HAP-1 (cell line): ENCODE results near the gene SLFNL1.
A peak's percentile ranks its signal among the peaks of the same experiment; 100 is the strongest.

ENCODE experiments used
- DNase-seq, 2 experiments: peaks; one replicate each; pipeline ENCODE4 v3.0.0-alpha.2; 2016 to 2020; ENCODE audit warnings: low spot score in 2 of 2
- H3K27me3 ChIP-seq: fragments of 250-450 bp; sonication (Bioruptor Pico); 2 replicates; pipeline ENCODE4 v1.5.1; 2020; ENCODE audit warnings: low read depth, mild to moderate bottlenecking, moderate library complexity
- H3K36me3 ChIP-seq: fragments of 250-450 bp; sonication (Bioruptor Pico); replicated peaks from 2 replicates; pipeline ENCODE4 v1.5.1; 2020; ENCODE audit warnings: mild to moderate bottlenecking
- H3K4me1 ChIP-seq: fragments of 250-450 bp; sonication (Bioruptor Pico); 2 replicates; pipeline ENCODE4 v1.5.1; 2020; ENCODE audit warnings: mild to moderate bottlenecking
- H3K4me3 ChIP-seq: fragments of 250-450 bp; sonication (Bioruptor Pico); 2 replicates; pipeline ENCODE4 v1.5.1; 2020; ENCODE audit warnings: mild to moderate bottlenecking, moderate library complexity
- H3K9me3 ChIP-seq: fragments of 250-450 bp; sonication (Bioruptor Pico); 2 replicates; pipeline ENCODE4 v1.5.1; 2020; ENCODE audit warnings: mild to moderate bottlenecking, moderate library complexity
- in situ Hi-C: fragments of 300-500 bp; cut with MboI; formaldehyde crosslinking; loops from 3 replicates; pipeline ENCODE4 v1.14.3; 2020; ENCODE audit warnings: low sequenced_read_pairs, inconsistent platforms, mixed read lengths

Gene SLFNL1

DNA sequence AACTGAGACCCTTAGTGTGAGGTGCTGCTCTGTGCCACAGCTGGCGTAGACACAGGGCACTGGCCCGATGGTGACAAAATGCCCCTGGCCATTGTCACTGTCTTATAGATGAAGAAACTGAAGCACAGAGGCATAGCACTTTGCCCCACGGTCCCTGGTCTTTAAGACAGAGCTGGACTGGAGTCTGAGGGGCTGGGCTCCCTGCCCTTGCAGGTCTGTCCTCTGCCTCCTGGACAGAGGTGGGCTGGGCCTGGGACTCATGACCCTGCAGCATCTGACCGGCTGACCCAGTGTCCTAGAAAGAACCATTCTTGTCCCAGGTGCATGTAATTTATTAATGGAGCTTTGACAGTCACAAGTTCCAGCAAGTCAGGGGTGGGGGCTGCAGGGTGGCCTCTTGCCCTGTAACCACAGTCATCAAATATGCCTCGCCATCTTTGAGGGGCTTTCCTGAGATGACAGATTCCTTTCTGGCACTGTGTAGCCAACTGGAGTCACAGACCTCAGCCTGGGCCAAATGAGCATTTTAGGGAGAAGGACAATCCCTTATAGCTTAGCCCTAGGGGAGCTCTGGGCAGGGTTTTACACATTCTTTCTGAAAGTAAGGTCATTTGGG lies 6.1 kb downstream of the SLFNL1 start:
- in situ Hi-C loops: no loop called here
- Histone ChIP-seq H3K27me3 (no peaks in the 10 kb centered on the region), H3K4me3 (no peak overlapping the region), H3K36me3 (peaks cover 74% of the 10 kb centered on the region), H3K4me1 (no peaks in the 10 kb centered on the region), H3K9me3 (no peaks in the 10 kb centered on the region)
- DNase-seq: no peak

DNA sequence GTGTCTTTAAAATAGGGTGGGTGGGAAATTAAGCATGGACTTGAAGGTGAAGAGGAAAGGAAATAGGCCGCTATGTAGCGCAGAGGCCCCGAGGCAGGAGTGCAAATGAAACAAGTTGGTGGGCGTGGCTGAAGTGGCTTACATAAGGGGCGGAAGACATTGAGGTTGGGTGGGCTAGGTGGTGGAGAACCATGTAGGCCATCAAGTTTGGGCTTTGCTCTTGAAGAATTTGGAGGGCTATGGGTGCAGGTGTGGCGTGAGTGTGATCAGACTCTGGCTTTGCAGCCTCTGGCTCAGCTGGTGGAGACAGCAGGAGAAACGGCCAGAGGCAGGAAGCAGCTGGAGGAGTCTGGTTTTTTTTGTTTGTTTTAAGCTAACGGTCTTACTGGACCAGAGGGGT lies 6.7 kb downstream of the SLFNL1 start:
- Histone ChIP-seq H3K36me3 (peaks cover 79% of the 10 kb centered on the region), H3K4me1 (no peaks in the 10 kb centered on the region)

DNA sequence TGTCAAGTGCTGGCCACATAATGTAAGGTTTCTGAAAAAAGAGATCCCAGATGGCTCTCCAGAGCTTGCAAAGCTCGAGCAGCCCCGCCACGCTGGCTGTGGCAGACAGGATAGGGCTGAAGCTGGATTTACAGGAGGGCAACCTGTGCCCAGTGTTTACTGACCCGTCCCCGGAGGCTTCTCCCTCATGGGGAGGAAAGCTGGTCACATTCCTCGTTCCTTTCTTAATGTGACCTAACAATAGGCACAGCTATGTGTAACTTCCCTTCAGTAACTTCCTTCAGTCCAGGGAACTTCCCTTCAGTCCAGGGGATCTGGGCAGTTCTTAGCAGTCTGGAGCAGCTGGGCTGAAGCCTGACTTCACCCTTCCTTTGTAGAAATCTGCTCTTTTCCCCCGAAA lies 7.7 kb downstream of the SLFNL1 start:
- Histone ChIP-seq H3K27me3 (no peaks in the 10 kb centered on the region), H3K4me1 (no peaks in the 10 kb centered on the region), H3K9me3 (no peaks in the 10 kb centered on the region), H3K36me3 (peaks cover 88% of the 10 kb centered on the region), H3K4me3 (no peak overlapping the region)
- in situ Hi-C loops: no loop called here
- DNase-seq: no peak

More for the DNA sequence above, 6.7 kb downstream of the SLFNL1 start:
- no peaks in the 10 kb centered on the region for H3K27me3 ChIP-seq
- no peak for DNase-seq
- no peaks in the 10 kb centered on the region for H3K9me3 ChIP-seq
- in situ Hi-C loops: no loop called here
- H3K4me3 ChIP-seq: no peak overlapping the region

DNA sequence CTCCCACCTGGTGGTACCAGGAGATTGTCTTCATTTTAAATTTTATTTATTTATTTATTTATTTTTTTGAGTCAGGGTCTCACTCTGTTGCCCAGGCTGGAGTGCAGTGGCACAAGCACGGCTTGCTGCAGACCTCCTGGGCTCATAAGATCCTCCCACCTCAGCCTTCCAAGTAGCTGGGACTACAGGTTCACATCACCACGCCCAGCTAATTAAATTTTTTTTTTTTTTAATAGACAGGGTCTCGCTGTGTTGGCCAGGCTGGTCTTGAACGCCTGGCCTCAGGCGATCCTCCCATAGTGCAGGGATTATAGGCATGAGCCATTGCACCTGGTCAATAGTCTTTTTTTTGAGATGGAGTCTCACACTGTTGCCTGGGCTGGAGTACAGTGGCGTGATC lies 8.5 kb downstream of the SLFNL1 start:
- no peaks in the 10 kb centered on the region for H3K9me3 ChIP-seq
- no peak for DNase-seq
- in situ Hi-C loops: no loop called here
- no peak overlapping the region for H3K4me3 ChIP-seq
- H3K27me3 ChIP-seq: no peaks in the 10 kb centered on the region
- H3K4me1 ChIP-seq: no peaks in the 10 kb centered on the region
- H3K36me3 ChIP-seq: peaks cover 91% of the 10 kb centered on the region

DNA sequence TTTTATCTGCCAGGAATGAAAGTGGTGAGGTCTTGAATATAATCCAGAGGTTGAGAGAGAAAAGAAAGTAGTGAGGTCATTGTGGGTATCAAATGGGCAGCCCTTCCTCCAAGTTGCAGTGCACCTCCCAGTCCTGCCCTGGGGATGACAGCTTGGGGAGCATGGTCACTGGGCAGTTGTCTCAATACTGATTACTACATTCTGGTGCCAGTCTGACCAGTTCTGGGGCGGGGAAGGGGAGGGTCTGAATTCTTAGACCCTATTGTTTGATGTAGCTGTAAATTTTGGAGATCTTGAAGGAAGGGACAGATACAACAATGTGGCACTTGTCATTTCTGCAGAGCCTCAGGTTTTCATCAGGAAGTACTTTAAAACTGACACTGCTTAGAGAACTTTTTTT lies 11.2 kb downstream of the SLFNL1 start:
- Histone ChIP-seq H3K36me3 (peaks cover 94% of the 10 kb centered on the region), H3K9me3 (no peaks in the 10 kb centered on the region), H3K27me3 (no peaks in the 10 kb centered on the region), H3K4me1 (no peaks in the 10 kb centered on the region), H3K4me3 (no peak overlapping the region)
- no peak for DNase-seq
- in situ Hi-C loops: no loop called here

DNA sequence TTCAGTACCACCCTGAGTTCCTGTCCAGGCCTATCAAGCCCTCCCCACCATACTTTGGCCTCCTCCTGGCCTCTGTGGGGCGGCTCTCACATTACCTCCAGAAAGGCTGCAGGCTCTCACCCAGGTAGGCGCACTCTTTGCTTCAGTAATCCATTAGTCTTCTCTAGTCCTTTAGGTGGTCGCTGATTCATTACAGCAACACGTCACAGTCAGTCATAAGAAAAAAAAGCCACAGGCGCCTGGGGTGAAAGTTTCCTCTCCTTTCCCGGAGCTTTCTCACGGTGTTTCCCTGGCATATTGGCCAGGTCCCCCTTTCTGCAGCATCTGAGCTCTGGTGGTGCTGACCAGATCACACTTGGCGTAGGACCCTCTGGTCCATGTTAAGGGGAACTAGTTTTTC lies 12.1 kb downstream of the SLFNL1 start:
- Histone ChIP-seq H3K36me3 (peaks cover 100% of the 10 kb centered on the region), H3K4me1 (no peaks in the 10 kb centered on the region), H3K9me3 (no peaks in the 10 kb centered on the region), H3K27me3 (no peaks in the 10 kb centered on the region), H3K4me3 (no peak overlapping the region)
- no peak for DNase-seq
- in situ Hi-C loops: no loop called here

DNA sequence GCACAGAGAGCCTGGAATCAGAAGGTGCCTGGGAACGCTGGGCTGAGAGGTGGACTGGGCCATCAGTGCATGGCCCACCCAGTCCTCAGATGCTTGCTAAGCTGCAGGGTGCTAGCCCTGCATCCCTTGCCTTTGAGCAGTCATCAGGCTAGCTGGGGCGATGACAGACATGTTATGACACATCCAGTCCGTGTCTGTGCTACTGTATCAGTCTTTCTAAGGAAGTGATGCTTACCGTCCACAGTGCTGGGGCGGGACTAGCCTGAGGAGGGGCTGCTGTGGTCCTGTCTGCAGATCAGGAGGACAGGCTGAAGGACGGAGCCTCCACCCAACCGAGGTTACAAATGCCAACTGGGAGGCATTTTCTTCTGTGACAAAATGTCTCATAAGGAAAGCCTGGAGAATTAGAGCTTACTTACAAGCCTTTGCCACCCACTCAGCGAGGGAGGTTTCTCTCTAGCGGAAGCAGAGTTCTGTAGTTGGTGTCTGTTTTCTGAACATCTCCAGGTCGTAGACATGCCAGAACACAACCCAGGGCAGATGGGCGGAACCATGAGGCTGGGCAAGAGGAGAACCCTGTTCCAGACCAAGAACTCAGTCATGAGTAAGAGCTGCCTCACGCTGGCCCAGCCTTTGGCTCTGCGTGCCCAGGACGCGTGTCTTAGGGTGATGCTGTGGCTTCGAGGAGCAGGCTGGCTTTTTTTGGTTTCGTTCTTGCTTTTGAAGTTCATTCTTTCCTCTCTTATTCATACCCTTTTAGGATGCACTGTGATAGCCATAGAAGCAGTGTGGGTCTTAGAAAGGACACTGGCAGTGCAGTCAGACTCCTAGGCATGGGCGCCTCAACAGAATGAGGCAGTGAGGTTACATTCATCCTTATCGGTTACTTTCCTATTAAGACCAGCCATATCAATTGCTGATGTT lies 14.3 kb downstream of the SLFNL1 start:
- DNase-seq: no peak
- Histone ChIP-seq H3K4me3 (no peak overlapping the region), H3K4me1 (no peaks in the 10 kb centered on the region; the same call in 1 of the 2 replicates), H3K36me3 (peaks cover 100% of the 10 kb centered on the region), H3K27me3 (no peaks in the 10 kb centered on the region), H3K9me3 (no peaks in the 10 kb centered on the region)
- in situ Hi-C loops: no loop called here

DNA sequence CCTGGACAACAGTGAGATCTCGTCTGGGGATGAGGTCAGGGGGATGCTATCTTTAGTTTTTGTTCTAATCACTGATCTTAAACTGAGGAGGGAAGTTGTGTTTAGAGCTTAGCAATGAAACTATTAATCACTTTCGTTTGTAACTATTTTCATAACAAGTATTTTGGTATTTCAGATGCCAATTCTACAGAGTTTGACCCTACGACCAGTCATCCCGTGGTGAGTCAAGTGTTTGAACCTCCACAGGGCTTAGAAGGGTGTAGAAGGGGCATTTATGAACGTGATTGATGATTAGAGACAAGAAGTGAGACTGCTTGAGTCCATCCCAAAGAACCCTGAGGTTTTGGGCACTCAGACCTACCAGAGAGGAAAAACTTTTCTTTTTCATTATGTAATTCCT lies 15.6 kb downstream of the SLFNL1 start:
- no peaks in the 10 kb centered on the region; the same call in 1 of the 2 replicates for H3K4me1 ChIP-seq
- peaks cover 100% of the 10 kb centered on the region for H3K36me3 ChIP-seq
- in situ Hi-C loops: no loop called here
- H3K4me3 ChIP-seq: no peak overlapping the region
- no peak for DNase-seq
- H3K27me3 ChIP-seq: no peaks in the 10 kb centered on the region
- H3K9me3 ChIP-seq: no peaks in the 10 kb centered on the region

DNA sequence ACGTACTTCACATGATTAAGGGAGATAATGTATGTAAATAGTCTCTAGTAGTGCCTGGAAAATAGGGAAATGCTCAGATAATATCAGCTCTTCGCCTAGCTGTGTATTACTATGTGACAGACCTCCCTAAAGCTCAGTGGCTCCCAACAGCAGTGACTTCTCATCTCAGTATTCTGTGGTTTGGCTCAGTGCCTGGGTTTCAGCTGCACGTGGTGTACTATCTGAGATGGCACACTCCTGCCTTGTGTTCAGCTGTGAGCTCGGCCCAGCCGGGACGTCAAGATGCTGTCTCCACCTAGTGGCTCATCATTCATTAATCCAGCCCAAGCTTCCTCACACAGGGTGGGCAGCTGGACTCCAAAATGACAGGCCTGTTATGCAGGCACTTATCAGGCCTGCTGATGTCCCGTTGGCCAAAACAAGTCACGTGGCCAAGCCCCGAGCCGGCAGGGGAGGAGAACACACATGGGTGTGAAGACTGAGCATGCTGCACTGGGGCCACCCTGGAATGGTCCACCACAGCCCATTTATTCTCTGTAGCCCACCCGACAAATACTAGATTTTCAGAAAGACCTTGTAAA lies 17.8 kb downstream of the SLFNL1 start:
- H3K36me3 ChIP-seq: peaks cover 97% of the 10 kb centered on the region
- no peaks in the 10 kb centered on the region; the same call in 1 of the 2 replicates for H3K4me1 ChIP-seq
- no peaks in the 10 kb centered on the region for H3K27me3 ChIP-seq
- no peaks in the 10 kb centered on the region for H3K9me3 ChIP-seq
- peak in 1 of 2 experiments; percentile 72 for DNase-seq
- in situ Hi-C loops: no loop called here
- no peak overlapping the region for H3K4me3 ChIP-seq

DNA sequence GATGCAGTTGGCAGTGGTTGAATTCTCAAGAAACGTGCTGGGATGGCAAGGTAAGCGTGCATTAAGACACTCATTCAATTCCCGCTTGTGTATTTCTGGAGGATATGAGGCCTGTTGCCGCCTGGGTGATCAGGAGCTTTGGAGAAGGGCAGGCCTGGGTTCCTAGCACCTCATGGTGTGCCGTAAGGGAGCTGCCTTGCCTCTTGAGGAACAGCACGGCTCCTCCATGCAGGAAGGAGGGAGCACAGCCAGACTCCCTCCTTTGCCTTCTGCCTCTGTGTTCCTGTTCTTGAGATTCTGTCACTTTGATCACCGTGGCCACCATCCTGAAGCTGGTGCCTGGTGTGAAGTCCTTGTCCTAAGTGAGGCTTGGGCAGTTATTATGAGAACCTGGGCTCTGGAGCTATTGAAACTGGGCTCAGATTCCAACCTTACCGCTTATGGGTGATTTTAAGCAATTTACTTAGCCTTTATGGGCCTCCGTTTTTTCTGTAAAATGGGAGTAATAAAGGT lies 18.3 kb downstream of the SLFNL1 start:
- H3K4me1 ChIP-seq: no peaks in the 10 kb centered on the region; the same call in 1 of the 2 replicates

DNA sequence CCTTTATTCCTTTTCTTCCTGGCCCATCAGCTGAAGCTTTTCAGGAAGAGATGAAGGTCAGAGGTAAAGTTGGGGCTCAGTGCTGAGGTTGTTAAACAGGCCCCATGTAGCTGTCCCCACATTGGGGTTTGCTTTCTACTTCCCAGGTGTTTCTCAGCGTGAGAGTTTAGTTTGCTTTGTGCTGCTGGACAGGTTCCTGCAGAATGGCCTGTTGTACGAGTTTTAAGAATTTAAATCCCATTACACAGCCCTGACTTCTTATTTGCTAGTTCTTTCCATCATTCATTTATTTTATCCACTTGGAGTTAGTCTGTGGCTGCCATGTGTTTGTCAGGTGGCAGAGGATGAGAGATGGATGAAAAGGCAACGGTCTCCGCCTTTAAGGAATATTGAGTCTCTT lies 22.9 kb downstream of the SLFNL1 start:
- Histone ChIP-seq H3K27me3 (no peaks in the 10 kb centered on the region), H3K4me3 (no peak overlapping the region), H3K36me3 (peaks cover 96% of the 10 kb centered on the region), H3K9me3 (no peaks in the 10 kb centered on the region), H3K4me1 (no peaks in the 10 kb centered on the region; the same call in 1 of the 2 replicates)
- no peak for DNase-seq
- in situ Hi-C loops: no loop called here

More for the DNA sequence above, 18.3 kb downstream of the SLFNL1 start:
- peaks cover 97% of the 10 kb centered on the region for H3K36me3 ChIP-seq
- H3K9me3 ChIP-seq: no peaks in the 10 kb centered on the region
- no peak overlapping the region for H3K4me3 ChIP-seq
- DNase-seq: no peak
- H3K27me3 ChIP-seq: no peaks in the 10 kb centered on the region
- in situ Hi-C loops: no loop called here

DNA sequence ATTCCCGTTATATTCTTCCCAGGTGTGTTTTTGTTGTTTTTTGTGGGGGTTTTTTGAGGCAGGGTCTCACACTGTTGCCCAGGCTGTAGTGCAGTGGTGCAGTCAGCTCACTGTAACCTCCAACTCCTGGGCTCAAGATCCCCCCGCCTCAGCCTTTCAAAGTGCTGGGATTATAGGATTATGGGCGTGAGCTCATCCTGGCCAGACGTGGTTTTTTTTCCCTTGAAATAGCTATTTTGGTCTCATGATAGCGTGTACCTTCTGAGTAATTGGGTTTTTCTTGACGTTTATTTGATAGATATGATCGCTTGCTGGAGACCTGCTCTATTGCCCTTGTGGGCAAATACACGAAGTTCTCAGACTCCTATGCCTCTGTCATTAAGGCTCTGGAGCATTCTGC lies 24.4 kb downstream of the SLFNL1 start:
- in situ Hi-C loops: no loop called here
- Histone ChIP-seq H3K27me3 (no peaks in the 10 kb centered on the region), H3K4me1 (no peaks in the 10 kb centered on the region), H3K36me3 (peaks cover 92% of the 10 kb centered on the region), H3K4me3 (no peak overlapping the region), H3K9me3 (no peaks in the 10 kb centered on the region)
- DNase-seq: no peak

DNA sequence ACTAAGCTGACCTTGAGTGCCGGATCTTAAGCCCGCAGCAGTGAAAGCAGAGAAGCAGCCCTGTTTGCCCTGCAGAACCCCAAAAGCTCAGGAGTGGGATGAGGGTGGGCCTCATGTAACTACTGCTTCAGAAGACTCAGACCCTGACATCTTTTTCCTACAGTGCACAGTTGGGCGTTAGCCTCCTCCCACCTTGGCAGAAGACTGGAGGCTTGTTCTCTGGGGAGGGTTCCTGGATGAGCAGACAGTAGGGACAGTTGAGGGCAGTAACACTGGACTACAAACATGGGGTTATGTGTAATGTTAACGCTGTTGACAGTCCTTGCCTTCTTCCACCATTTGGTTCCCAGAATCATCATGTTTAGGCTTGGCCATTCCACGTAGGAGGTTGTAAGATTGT lies 32.5 kb downstream of the SLFNL1 start:
- Histone ChIP-seq H3K4me1 (no peaks in the 10 kb centered on the region), H3K36me3 (peaks cover 94% of the 10 kb centered on the region), H3K4me3 (no peak overlapping the region), H3K27me3 (no peaks in the 10 kb centered on the region), H3K9me3 (no peaks in the 10 kb centered on the region)
- no peak for DNase-seq
- in situ Hi-C loops: no loop called here

DNA sequence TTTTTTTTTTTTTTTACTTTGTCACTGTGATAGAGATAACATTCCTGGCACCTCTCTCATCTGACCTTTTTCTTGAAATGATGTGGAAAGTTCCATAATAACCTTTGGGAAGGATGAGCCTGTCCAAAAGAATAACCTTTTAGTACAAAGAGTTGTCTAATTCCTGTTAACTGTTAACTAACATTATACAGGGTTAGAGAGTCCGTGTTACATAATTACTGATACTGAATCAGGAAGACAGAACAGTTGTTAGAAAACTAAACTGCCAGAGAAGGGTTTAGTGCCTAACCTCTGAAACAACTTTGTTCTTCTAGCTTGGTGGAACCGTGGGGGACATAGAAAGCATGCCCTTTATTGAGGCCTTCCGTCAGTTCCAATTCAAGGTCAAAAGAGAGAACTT lies 33.2 kb downstream of the SLFNL1 start:
- in situ Hi-C loops: no loop called here
- no peaks in the 10 kb centered on the region for H3K27me3 ChIP-seq

More for the DNA sequence above, 33.2 kb downstream of the SLFNL1 start:
- no peak overlapping the region for H3K4me3 ChIP-seq
- no peaks in the 10 kb centered on the region for H3K9me3 ChIP-seq
- H3K36me3 ChIP-seq: peaks cover 95% of the 10 kb centered on the region
- H3K4me1 ChIP-seq: no peaks in the 10 kb centered on the region
- DNase-seq: no peak
